Left renal cortex interstitium (tissue), 4 donors: ENCODE data around the gene AMIGO1. TPM values are rescaled to one million over a fixed set of nuclear protein-coding genes. Genes with fewer than 3 reads are reported as not detected.

Experiments used
- DNase-seq, 4 donors: peaks; one replicate each; pipeline ENCODE4 v3.0.0-alpha.2; 2013; ENCODE audit warnings: low read depth in 4 of 4, low spot score in 2 of 4, missing footprints in 1 of 4
- polyA plus RNA-seq, 4 donors: library from polyadenylated mRNA; unstranded; fragments of 120-200 nt; gene quantifications; one replicate each; pipeline ENCODE4 v1.2.1, GENCODE V29; 2013; ENCODE audit not compliant: insufficient read length in 4 of 4

Gene AMIGO1
- polyA plus RNA-seq, 4 donors = 7.2 to 10.0 (median 8.1) TPM

- DNase-seq = no peak
Measured at GRCh38 chr1:109534307-109534858, 24.9 kb upstream of the AMIGO1 start.

GRCh38 chr1:109532365-109533136 is 23.0 kb upstream of the AMIGO1 start:
- peak in 1 of 4 donors; percentile 61 for DNase-seq

GRCh38 chr1:109531826-109532364 is 22.4 kb upstream of the AMIGO1 start:
- no peak for DNase-seq

GRCh38 chr1:109531380-109531779 is 21.9 kb upstream of the AMIGO1 start:
- no peak for DNase-seq

- no peak for DNase-seq
Measured at GRCh38 chr1:109530457-109531087, 21.0 kb upstream of the AMIGO1 start.

- DNase-seq = no peak
Measured at GRCh38 chr1:109529881-109530456, 20.4 kb upstream of the AMIGO1 start.

GRCh38 chr1:109528712-109529111 is 19.2 kb upstream of the AMIGO1 start:
- DNase-seq = no peak

GRCh38 chr1:109527846-109528695 is 18.5 kb upstream of the AMIGO1 start:
- no peak for DNase-seq

GRCh38 chr1:109527098-109527811 is 17.7 kb upstream of the AMIGO1 start:
- no peak for DNase-seq

GRCh38 chr1:109523706-109524105 is 14.2 kb upstream of the AMIGO1 start:
- DNase-seq = no peak

GRCh38 chr1:109522026-109522425 is 12.5 kb upstream of the AMIGO1 start:
- DNase-seq = no peak

- DNase-seq = no peak
Measured at GRCh38 chr1:109521002-109521951, 11.8 kb upstream of the AMIGO1 start.

- no peak for DNase-seq
Measured at GRCh38 chr1:109517337-109517736, 7.8 kb upstream of the AMIGO1 start.

- no peak for DNase-seq
Measured at GRCh38 chr1:109516872-109517271, 7.3 kb upstream of the AMIGO1 start.

- no peak for DNase-seq
Measured at GRCh38 chr1:109514846-109515245, 5.3 kb upstream of the AMIGO1 start.

GRCh38 chr1:109513110-109513710 is 3.7 kb upstream of the AMIGO1 start:
- DNase-seq = no peak

- no peak for DNase-seq
Measured at GRCh38 chr1:109508873-109509175, 703 bp downstream of the AMIGO1 start.
